ENCODE results near the gene RBM39. TPM values are rescaled to one million over a fixed set of nuclear protein-coding genes. Genes with fewer than 3 reads are reported as not detected.

RBM39 gene
- total and polyA plus RNA-seq, 2 experiments from 2014 or later, result 259 to 413 TPM

DNA sequence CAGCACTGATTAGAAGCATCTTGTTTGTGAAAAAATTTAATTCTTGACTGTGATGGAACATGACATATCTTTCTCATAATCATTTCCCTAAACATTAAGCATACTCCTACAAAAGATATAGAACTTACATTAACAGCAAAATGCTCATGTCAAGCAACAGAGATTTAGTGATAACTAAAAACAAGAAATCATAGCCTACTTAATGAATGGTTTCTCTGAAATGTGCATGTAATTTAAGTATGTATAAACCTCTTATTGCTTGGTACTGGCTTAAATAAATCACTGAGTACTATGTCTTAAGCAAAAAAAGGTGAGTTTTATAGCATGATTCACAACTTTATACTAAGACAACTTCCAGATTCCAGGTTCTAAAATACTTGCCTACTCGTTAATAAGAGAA is 33.6 kb downstream of the RBM39 start:
- no peak overlapping the region for H3K4me2 ChIP-seq
- TF ChIP-seq NANOG (IDR thresholded peaks at IDR 0.05; ENCODE audit: borderline replicate concordance) (no peak), STAT1 (IDR thresholded peaks at IDR 0.05; ENCODE audit: unreplicated experiment) (no peak), POLR2AphosphoS5 (IDR thresholded peaks at IDR 0.05; ENCODE audit: low read depth) (no peak), CREB1 (CRISPR knock-in tag; IDR thresholded peaks at IDR 0.05; ENCODE audit: low read depth) (no peak), ZNF114 (CRISPR knock-in tag; IDR thresholded peaks at IDR 0.05) (no peak), ZNF331 (CRISPR knock-in tag; IDR thresholded peaks at IDR 0.05; ENCODE audit: low read depth) (no peak), EZH2phosphoT487 (IDR thresholded peaks at IDR 0.05; ENCODE audit: unreplicated experiment) (no peak), EZH2 (IDR thresholded peaks at IDR 0.05; ENCODE audit: low read depth, unreplicated experiment) (no peak), JUNB (IDR thresholded peaks at IDR 0.05; ENCODE audit: unreplicated experiment) (no peak)
- TF ChIP-seq, protein P1, sequence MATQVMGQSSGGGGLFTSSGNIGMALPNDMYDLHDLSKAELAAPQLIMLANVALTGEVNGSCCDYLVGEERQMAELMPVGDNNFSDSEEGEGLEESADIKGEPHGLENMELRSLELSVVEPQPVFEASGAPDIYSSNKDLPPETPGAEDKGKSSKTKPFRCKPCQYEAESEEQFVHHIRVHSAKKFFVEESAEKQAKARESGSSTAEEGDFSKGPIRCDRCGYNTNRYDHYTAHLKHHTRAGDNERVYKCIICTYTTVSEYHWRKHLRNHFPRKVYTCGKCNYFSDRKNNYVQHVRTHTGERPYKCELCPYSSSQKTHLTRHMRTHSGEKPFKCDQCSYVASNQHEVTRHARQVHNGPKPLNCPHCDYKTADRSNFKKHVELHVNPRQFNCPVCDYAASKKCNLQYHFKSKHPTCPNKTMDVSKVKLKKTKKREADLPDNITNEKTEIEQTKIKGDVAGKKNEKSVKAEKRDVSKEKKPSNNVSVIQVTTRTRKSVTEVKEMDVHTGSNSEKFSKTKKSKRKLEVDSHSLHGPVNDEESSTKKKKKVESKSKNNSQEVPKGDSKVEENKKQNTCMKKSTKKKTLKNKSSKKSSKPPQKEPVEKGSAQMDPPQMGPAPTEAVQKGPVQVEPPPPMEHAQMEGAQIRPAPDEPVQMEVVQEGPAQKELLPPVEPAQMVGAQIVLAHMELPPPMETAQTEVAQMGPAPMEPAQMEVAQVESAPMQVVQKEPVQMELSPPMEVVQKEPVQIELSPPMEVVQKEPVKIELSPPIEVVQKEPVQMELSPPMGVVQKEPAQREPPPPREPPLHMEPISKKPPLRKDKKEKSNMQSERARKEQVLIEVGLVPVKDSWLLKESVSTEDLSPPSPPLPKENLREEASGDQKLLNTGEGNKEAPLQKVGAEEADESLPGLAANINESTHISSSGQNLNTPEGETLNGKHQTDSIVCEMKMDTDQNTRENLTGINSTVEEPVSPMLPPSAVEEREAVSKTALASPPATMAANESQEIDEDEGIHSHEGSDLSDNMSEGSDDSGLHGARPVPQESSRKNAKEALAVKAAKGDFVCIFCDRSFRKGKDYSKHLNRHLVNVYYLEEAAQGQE (IDR thresholded peaks at IDR 0.05; ENCODE audit: unreplicated experiment), result no peak
- TF ChIP-seq, protein P2, sequence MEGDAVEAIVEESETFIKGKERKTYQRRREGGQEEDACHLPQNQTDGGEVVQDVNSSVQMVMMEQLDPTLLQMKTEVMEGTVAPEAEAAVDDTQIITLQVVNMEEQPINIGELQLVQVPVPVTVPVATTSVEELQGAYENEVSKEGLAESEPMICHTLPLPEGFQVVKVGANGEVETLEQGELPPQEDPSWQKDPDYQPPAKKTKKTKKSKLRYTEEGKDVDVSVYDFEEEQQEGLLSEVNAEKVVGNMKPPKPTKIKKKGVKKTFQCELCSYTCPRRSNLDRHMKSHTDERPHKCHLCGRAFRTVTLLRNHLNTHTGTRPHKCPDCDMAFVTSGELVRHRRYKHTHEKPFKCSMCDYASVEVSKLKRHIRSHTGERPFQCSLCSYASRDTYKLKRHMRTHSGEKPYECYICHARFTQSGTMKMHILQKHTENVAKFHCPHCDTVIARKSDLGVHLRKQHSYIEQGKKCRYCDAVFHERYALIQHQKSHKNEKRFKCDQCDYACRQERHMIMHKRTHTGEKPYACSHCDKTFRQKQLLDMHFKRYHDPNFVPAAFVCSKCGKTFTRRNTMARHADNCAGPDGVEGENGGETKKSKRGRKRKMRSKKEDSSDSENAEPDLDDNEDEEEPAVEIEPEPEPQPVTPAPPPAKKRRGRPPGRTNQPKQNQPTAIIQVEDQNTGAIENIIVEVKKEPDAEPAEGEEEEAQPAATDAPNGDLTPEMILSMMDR (conservative IDR thresholded peaks at IDR 0.05; ENCODE audit: low read depth in 2 of 2), result no peak
- TF ChIP-seq, protein P3, sequence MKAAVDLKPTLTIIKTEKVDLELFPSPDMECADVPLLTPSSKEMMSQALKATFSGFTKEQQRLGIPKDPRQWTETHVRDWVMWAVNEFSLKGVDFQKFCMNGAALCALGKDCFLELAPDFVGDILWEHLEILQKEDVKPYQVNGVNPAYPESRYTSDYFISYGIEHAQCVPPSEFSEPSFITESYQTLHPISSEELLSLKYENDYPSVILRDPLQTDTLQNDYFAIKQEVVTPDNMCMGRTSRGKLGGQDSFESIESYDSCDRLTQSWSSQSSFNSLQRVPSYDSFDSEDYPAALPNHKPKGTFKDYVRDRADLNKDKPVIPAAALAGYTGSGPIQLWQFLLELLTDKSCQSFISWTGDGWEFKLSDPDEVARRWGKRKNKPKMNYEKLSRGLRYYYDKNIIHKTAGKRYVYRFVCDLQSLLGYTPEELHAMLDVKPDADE (IDR thresholded peaks at IDR 0.05), result no peak
- TF ChIP-seq, protein P4, sequence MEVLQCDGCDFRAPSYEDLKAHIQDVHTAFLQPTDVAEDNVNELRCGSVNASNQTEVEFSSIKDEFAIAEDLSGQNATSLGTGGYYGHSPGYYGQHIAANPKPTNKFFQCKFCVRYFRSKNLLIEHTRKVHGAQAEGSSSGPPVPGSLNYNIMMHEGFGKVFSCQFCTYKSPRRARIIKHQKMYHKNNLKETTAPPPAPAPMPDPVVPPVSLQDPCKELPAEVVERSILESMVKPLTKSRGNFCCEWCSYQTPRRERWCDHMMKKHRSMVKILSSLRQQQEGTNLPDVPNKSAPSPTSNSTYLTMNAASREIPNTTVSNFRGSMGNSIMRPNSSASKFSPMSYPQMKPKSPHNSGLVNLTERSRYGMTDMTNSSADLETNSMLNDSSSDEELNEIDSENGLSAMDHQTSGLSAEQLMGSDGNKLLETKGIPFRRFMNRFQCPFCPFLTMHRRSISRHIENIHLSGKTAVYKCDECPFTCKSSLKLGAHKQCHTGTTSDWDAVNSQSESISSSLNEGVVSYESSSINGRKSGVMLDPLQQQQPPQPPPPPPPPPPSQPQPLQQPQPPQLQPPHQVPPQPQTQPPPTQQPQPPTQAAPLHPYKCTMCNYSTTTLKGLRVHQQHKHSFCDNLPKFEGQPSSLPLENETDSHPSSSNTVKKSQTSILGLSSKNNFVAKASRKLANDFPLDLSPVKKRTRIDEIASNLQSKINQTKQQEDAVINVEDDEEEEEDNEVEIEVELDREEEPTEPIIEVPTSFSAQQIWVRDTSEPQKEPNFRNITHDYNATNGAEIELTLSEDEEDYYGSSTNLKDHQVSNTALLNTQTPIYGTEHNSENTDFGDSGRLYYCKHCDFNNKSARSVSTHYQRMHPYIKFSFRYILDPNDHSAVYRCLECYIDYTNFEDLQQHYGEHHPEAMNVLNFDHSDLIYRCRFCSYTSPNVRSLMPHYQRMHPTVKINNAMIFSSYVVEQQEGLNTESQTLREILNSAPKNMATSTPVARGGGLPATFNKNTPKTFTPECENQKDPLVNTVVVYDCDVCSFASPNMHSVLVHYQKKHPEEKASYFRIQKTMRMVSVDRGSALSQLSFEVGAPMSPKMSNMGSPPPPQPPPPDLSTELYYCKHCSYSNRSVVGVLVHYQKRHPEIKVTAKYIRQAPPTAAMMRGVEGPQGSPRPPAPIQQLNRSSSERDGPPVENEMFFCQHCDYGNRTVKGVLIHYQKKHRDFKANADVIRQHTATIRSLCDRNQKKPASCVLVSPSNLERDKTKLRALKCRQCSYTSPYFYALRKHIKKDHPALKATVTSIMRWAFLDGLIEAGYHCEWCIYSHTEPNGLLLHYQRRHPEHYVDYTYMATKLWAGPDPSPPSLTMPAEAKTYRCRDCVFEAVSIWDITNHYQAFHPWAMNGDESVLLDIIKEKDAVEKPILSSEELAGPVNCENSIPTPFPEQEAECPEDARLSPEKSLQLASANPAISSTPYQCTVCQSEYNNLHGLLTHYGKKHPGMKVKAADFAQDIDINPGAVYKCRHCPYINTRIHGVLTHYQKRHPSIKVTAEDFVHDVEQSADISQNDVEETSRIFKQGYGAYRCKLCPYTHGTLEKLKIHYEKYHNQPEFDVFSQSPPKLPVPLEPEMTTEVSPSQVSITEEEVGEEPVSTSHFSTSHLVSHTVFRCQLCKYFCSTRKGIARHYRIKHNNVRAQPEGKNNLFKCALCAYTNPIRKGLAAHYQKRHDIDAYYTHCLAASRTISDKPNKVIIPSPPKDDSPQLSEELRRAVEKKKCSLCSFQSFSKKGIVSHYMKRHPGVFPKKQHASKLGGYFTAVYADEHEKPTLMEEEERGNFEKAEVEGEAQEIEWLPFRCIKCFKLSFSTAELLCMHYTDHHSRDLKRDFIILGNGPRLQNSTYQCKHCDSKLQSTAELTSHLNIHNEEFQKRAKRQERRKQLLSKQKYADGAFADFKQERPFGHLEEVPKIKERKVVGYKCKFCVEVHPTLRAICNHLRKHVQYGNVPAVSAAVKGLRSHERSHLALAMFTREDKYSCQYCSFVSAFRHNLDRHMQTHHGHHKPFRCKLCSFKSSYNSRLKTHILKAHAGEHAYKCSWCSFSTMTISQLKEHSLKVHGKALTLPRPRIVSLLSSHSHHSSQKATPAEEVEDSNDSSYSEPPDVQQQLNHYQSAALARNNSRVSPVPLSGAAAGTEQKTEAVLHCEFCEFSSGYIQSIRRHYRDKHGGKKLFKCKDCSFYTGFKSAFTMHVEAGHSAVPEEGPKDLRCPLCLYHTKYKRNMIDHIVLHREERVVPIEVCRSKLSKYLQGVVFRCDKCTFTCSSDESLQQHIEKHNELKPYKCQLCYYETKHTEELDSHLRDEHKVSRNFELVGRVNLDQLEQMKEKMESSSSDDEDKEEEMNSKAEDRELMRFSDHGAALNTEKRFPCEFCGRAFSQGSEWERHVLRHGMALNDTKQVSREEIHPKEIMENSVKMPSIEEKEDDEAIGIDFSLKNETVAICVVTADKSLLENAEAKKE (CRISPR knock-in tag; IDR thresholded peaks at IDR 0.05), result no peak
- no peaks in the 10 kb centered on the region for H3K27me3 ChIP-seq (ENCODE audit: insufficient read depth)
- ATAC-seq (no peak), DNase-seq (ENCODE audit: low spot score) (no peak)
- H3K4me1 ChIP-seq (ENCODE audit: insufficient read depth), result no peaks in the 10 kb centered on the region
- Mint-ChIP-seq H3K27ac (no peak overlapping the region), H3K36me3 (ENCODE audit: low read depth) (peaks cover 98% of the 10 kb centered on the region), H3K9me3 (no peaks in the 10 kb centered on the region), H3K4me1 (no peaks in the 10 kb centered on the region), H3K27me3 (ENCODE audit: insufficient read depth, low read depth, poor library complexity) (peaks cover 8% of the 10 kb centered on the region), H3K4me3 (no peak overlapping the region)
- peaks cover 51% of the 10 kb centered on the region for H3F3A ChIP-seq (replicated peaks; ENCODE audit: low read depth)
- H4K20me1 ChIP-seq (replicated peaks; ENCODE audit: insufficient read depth), result peaks cover 52% of the 10 kb centered on the region
- peaks cover 97% of the 10 kb centered on the region for H3K36me3 ChIP-seq (ENCODE audit: insufficient read depth)
- no peaks in the 10 kb centered on the region for H3K9me2 ChIP-seq (ENCODE audit: insufficient read depth)
- no peak overlapping the region for H3K4me3 ChIP-seq
- H2AFZ ChIP-seq, result no peak overlapping the region
- H3K79me2 ChIP-seq (replicated peaks; ENCODE audit: insufficient read depth), result peaks cover 46% of the 10 kb centered on the region
- no peak overlapping the region for H3K27ac ChIP-seq (ENCODE audit: low read depth)

All from GM23338 (cell line).